Tongue (tissue), 3 donors: ENCODE results near the gene TM7SF2. TPM values are rescaled to one million over a fixed set of nuclear protein-coding genes. Genes with fewer than 3 reads are reported as not detected.
A peak's percentile ranks its signal among the peaks of the same experiment; 100 is the strongest.

Source experiments
- DNase-seq: peaks from one replicate; pipeline ENCODE4 v3.0.0-alpha.2; 2015
- small RNA-seq: library from RNA; depleted of rRNA; stranded (forward); fragments of <200 nt; gene quantifications from one replicate; pipeline ENCODE3, GENCODE V24; 2014; ENCODE audit warnings: low replicate concordance
- total RNA-seq: library from RNA; depleted of rRNA; stranded (reverse); fragments of >200 nt; gene quantifications from one replicate; pipeline ENCODE4 v1.2.3, GENCODE V29; 2014

Gene TM7SF2
- total RNA-seq, 1 donor from 2014 or later = 13.2 TPM

DNA sequence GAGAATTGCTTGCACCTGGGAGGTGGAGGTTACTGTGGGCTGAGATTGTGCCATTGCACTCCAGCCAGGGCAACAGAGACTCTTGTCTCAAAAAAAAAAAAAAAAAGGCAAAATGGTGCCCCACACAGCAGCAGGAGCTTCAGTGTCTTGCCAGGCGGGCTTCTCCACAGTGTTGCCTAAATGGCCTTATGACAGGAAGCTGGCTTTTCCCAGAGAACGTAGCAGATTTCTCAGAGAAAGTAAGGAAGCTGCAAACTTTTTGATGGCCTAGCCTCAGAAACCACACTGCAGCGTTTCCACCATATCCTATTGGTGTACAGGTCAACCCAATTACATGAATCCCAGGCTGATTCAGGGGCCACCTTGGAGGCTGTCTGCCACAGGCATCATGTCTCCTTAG lies 45.7 kb downstream of the TM7SF2 start:
- DNase-seq = no peak

GRCh38 chr11:65159012-65159411 lies 47.3 kb downstream of the TM7SF2 start:
- DNase-seq = no peak

- DNase-seq = no peak
Measured at GRCh38 chr11:65160643-65161042, 49.0 kb downstream of the TM7SF2 start.

DNA sequence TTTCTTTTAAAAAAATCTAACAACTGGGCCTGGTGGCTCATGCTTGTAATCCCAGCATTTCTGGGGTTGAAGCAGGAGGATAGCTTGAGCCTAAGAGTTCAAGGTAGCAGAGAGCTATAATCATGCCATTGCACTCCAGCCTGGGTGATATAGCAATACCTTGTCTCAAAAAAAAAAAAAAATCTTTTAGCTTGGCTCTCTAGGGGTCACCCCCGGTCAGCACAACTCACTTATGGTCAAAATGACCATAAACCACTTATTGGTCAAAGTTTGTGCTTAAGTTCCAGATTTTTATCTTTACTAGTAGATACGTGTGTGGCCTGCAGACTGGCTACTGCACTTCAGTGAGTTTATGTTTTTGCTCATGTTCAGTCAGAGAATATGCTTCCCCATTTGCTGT lies 52.0 kb downstream of the TM7SF2 start:
- no peak for DNase-seq

Small RNA genes lying within 50 kb of the gene (small RNA-seq; reads per million reads assigned to genes)
- gene HIGD1AP10 (not detected), gene PDCL2P2 (not detected), gene RNU2-23P (0.50 reads per million, percentile 73 among the genes with 10 or more reads in this experiment)

Other genes with a start within 250 kb of the TM7SF2 start
- 86.0 TPM for gene EHD1, start 233.3 kb upstream of the TM7SF2 start, total RNA-seq
- gene ATG2A, start 194.7 kb upstream of the TM7SF2 start, total RNA-seq = 13.3 TPM
- gene PPP2R5B, start 187.2 kb upstream of the TM7SF2 start, total RNA-seq = 6.1 TPM
- gene GPHA2, start 176.0 kb upstream of the TM7SF2 start, total RNA-seq = not detected
- not detected for gene MAJIN, start 139.8 kb upstream of the TM7SF2 start, total RNA-seq
- gene BATF2, start 114.9 kb upstream of the TM7SF2 start, total RNA-seq = 0.21 TPM
- 131 TPM for gene ARL2, start 97.7 kb upstream of the TM7SF2 start, total RNA-seq
- 15.7 TPM for gene SNX15, start 84.4 kb upstream of the TM7SF2 start, total RNA-seq
- 8.5 TPM for gene SAC3D1, start 70.7 kb upstream of the TM7SF2 start, total RNA-seq
- 6.4 TPM for gene NAALADL1, start 53.3 kb upstream of the TM7SF2 start, total RNA-seq
- gene CDCA5, start 27.8 kb upstream of the TM7SF2 start, total RNA-seq = 4.9 TPM
- gene ZFPL1, start 27.6 kb upstream of the TM7SF2 start, total RNA-seq = 25.5 TPM
- gene VPS51, start 15.7 kb upstream of the TM7SF2 start, total RNA-seq = 311 TPM
- 3.5 TPM for gene ZNHIT2, start 5.8 kb downstream of the TM7SF2 start, total RNA-seq
- 265 TPM for gene FAU, start 10.3 kb downstream of the TM7SF2 start, total RNA-seq
- gene MRPL49, start 10.4 kb downstream of the TM7SF2 start, total RNA-seq = 38.1 TPM
- 16.4 TPM for gene SYVN1, start 22.6 kb downstream of the TM7SF2 start, total RNA-seq
- not detected for gene SPDYC, start 58.4 kb downstream of the TM7SF2 start, total RNA-seq
- 144 TPM for gene CAPN1, start 70.1 kb downstream of the TM7SF2 start, total RNA-seq
- gene POLA2, start 150.1 kb downstream of the TM7SF2 start, total RNA-seq = 10.3 TPM
- gene CDC42EP2, start 203.0 kb downstream of the TM7SF2 start, total RNA-seq = 14.2 TPM
- gene DPF2, start 222.0 kb downstream of the TM7SF2 start, total RNA-seq = 41.4 TPM
- not detected for gene TIGD3, start 242.9 kb downstream of the TM7SF2 start, total RNA-seq